ENCODE data around the gene SLC11A1.

DNA sequence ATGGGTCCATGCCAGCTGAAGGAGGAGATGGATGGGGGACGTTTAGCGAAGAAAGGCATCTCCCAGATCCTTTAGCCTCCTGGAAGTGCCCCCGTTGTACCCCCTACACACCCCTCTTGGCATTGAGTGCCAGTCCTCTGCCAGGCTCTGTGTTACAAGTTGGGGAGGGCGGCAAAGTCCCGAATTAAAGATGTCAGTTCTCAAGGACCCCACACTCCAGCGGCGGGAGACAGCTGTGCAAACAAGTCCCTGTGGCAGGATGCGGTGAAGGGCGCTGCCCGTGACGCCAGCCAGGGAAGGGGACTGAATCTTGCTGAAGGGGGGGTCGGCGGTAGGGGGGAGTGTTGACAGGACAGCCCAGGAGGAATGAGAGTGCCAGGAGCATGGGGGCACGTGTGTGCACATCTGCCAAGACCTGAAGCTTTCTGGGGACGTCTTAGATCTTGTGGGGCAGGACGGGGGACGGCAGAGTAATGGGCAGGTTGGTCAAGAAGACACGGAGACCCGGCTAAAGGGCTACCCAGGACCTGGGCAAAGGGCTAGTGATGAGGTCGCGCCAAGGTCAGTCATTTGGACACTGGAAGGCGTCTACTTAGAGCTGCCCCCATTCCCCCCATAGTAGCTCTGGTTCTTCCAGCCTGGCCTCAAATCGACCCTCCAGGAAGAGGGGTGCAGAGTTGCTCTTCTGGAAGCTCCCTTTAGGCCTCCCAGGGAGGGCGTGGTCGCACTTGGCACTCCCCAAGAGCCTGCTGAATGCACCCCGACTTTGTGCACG, 14.8 kb downstream of the SLC11A1 start:
- TF ChIP-seq, protein P1, sequence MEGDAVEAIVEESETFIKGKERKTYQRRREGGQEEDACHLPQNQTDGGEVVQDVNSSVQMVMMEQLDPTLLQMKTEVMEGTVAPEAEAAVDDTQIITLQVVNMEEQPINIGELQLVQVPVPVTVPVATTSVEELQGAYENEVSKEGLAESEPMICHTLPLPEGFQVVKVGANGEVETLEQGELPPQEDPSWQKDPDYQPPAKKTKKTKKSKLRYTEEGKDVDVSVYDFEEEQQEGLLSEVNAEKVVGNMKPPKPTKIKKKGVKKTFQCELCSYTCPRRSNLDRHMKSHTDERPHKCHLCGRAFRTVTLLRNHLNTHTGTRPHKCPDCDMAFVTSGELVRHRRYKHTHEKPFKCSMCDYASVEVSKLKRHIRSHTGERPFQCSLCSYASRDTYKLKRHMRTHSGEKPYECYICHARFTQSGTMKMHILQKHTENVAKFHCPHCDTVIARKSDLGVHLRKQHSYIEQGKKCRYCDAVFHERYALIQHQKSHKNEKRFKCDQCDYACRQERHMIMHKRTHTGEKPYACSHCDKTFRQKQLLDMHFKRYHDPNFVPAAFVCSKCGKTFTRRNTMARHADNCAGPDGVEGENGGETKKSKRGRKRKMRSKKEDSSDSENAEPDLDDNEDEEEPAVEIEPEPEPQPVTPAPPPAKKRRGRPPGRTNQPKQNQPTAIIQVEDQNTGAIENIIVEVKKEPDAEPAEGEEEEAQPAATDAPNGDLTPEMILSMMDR (optimal IDR thresholded peaks at IDR 0.05 in 1 of 3, IDR thresholded peaks at IDR 0.05 in 1 of 3, conservative IDR thresholded peaks at IDR 0.05 in 1 of 3; ENCODE audit: extremely low read depth in 1 of 3, insufficient read depth in 2 of 3, low read length in 3 of 3): no peak
- no peak for TF ChIP-seq EZH2 (IDR thresholded peaks at IDR 0.05; ENCODE audit: low read length)

Data from keratinocyte (primary cell).